ENCODE data around the gene SARNP.

GRCh38 chr12:55708695-55709233, 108.8 kb downstream of the SARNP start:
- TF ChIP-seq EZH2phosphoT487 (IDR thresholded peaks at IDR 0.05; ENCODE audit: low read depth) (no peak), CTCF (IDR thresholded peaks at IDR 0.05; ENCODE audit: low read depth, low read length) (no peak)
